Esophagus muscularis mucosa (tissue), 3 donors: ENCODE results near the gene TRIM41.

Source experiments
- POLR2A ChIP-seq: fragments of 450-650 bp; IDR thresholded peaks from one replicate; pipeline ENCODE4 v1.6.1; 2017; ENCODE audit warnings: antibody characterized with exemption, moderate library complexity, mild to moderate bottlenecking, low read depth
- TF ChIP-seq, protein P1 (sequence below), 3 experiments: fragments of 200-600 bp in 2 of 3; fragments of 450-650 bp in 1 of 3; sonication (generic) in 2 of 3; IDR thresholded peaks; one replicate each; pipeline ENCODE4 v1.5.1; 2017 to 2019; ENCODE audit warnings: antibody characterized with exemption in 3 of 3, mild to moderate bottlenecking in 2 of 3, moderate library complexity in 1 of 3

DNA sequence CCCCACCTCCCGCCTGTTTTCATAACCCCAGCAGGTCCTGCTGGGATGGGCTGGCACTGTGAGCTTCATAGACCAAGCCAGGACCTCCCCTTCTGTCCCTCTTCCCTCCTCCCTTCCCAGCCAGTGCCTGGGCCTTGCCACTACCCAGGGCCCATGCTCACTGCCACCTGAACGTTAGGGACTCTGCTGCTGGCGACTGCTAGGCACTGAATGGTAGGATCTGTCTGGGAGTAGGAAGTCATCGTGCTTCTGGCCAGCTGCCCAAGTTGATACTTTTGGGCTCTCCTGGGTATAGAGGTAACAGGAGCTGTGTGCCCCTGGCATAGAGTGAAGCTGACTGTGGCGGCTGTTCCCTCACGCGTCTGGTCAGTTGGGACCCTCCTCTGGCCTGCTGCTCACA, 8.4 kb downstream of the TRIM41 start:
- TF ChIP-seq, protein P1, sequence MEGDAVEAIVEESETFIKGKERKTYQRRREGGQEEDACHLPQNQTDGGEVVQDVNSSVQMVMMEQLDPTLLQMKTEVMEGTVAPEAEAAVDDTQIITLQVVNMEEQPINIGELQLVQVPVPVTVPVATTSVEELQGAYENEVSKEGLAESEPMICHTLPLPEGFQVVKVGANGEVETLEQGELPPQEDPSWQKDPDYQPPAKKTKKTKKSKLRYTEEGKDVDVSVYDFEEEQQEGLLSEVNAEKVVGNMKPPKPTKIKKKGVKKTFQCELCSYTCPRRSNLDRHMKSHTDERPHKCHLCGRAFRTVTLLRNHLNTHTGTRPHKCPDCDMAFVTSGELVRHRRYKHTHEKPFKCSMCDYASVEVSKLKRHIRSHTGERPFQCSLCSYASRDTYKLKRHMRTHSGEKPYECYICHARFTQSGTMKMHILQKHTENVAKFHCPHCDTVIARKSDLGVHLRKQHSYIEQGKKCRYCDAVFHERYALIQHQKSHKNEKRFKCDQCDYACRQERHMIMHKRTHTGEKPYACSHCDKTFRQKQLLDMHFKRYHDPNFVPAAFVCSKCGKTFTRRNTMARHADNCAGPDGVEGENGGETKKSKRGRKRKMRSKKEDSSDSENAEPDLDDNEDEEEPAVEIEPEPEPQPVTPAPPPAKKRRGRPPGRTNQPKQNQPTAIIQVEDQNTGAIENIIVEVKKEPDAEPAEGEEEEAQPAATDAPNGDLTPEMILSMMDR (IDR thresholded peaks at IDR 0.05), result no peak
- TF ChIP-seq POLR2A, result no peak
